ENCODE data around the gene TMUB1.

The TMUB1 gene

DNA sequence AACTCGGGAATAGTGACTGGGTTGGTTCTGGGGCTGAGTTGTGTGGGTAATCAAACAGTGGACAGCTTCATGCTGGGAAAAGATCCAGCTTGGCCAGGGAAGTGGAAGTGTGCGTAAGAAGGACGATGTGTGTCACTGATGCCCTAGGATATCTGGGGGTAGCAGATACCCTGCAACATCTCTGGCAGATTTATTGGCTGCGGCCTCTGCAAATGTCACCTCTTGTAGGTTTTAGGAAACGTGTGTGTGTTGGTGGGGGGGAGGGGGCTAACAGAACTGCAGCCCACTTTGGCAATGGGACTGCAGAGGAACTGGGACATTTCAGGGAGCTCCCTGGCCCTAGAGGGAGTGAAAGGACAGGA, 2.0 kb upstream of the TMUB1 start:
- DNase-seq (ENCODE audit: low read depth): no peak

DNA sequence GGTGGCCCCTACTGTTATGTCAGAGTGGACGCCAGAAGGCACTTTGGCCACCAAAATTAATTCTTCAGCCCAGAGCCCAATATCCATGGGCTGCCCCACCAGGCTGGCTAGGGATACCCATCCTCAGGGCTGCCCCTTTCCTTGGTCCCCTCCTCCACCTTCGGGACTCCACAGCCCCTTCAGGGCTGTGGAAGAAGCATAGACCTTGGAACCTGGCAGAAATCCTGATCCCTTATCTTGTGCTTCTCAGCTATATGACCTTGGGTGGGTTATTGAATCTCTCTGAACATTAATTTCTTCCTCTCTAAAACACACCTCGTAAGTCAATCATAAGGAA, 499 bp upstream of the TMUB1 start:
- no peak for DNase-seq (ENCODE audit: low read depth)

DNA sequence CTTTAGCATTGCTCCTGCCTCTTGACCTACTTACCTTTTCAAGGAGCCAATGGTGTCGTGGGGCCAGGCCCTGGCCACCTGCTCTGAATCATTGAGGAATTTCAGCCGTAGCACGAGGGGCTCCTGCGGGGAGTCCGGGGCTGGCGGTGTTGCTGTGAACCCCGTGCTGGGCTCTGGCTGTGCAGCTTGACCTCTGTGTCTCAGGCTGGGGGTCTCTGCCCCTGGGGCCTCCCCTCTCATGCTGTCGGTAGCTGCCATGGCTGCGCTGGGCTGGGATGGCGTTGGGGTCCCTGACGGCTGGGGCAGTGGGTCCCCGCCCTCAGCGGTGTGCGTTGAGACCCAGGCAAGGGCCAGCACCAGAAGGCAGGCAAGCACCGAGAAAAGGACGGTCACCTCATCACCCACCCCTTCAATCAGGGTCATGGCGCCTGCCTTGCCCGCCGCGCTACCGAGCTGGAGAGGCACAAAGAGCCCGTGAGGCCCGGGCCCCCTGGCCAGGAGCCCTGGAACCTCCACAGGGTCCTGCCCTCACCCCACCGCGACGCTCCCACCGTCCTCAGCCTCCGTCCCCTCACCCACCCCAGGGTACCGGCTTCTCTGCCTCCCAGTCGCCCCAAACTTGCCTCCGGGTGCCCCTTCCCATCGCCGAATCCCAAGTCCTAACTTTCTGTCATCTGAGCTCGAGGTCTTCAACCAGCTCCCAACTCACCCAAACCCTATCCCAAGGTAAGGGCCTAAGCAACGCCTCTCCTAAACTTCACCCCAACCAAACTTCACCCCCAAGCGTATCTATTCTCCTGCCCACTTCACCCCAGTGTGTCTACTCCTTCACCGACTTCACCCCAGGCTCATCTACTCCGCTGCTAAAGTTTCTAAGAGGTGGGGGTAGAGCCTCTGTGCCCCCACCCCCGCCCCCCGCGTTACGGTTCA, 887 bp downstream of the TMUB1 start:
- DNase-seq (ENCODE audit: low read depth): no peak

DNA sequence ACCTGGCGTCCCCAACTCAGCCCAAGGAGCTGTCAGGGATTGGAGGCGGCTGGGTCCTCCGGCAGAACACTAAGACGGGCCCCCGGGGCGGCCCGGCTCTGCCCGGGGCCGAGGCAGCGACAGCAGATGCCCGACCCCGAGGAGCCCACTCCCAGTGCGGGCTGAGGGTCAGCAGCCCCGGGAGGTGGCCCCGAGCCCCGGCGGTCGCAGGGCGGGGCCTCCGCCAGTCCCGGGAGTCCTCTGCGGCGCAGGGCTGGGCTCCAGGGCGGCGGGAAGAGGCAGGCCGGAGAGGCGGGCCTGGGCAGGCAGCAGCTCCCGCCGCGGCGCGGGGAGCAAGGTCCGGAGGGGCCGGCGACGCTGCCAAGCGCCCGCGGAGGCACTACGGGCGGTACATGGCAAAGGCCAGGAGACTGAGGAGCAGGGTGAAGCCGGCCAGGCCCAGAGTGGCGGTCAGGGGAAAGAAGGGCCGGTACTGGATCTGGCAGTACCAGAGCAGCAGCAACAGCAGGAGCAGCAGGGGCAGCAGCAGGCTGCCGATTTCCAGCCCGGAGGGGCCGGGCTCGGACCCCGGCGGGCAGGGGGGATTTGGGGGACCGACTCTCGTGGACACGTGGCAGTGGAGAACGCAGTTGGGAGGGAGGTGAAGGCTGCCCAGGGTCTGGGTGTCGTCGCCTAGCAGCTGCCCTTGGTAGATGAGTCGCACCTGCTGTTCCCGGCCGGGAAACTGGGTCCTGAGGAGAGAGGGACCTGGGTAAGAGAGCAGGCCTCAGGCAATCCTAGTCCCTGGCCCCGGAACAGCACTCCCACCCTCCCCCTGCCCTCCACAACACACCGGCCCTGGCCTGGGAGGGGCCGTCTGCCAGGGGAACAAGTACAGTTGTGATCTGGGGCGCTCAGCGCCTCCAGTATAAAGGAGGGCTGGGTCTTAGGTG, 1.9 kb downstream of the TMUB1 start:
- DNase-seq (ENCODE audit: low read depth): no peak

DNA sequence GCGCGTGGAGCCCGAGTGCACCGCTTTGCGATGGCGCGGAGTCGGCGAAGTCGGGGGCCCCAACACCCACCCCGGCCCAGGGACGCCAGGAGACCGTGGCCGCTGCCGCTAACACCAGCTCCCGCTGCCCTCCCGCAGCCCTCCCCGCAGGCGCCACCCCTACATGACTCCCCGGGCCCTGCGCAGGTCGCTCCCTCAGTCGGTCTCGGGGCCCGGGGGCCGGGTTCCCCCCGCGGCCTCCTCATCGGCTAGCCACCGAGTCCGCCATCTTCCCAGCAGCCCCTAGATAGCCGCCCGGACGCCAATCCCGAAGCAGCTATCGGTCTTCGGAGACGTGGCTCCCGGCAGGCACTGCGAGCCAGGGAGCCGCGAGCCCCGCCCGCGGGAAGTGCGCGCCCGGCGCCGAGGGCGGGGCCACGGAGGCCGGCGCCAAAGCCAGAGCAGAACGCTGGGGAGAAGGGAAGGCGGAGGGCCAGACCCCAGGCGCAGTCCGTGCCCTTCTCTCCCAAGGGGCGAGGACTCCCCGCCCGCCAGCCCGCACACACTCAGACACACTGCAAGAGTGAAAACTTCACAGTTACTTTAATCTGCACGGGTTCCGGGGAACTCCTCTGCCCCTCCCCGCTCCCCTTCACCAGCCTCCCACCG, 2.6 kb downstream of the TMUB1 start, which contains the start of gene FASTK:
Gene FASTK (minus strand): TSS at position 288 of the 648 bp plus-strand sequence. CDS start 43 bp downstream, at position 245.
- peak; percentile 83 for DNase-seq (ENCODE audit: low read depth)

DNA sequence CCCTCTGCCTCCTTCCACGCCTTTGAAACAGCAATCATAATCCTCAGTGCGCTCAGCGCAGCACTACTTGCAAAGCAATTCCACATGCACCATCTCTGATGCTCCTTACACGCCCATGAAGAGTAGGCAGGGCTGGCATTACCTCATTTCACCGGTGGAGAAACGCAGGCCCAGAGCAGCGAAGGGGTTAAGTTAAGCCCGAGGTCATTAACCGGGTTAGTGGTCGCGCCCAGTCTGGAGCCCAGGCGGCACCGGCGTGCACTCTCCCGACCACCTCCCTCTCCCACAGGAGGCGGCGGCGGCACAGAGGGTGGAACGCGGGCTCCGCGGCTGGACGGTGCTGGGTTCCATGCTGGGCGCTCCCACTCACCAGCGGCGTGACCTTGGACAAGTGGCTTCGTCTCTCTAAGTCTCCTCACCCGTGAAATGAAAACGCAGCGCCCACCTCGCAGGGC, 3.2 kb downstream of the TMUB1 start:
- DNase-seq (ENCODE audit: low read depth): no peak

DNA sequence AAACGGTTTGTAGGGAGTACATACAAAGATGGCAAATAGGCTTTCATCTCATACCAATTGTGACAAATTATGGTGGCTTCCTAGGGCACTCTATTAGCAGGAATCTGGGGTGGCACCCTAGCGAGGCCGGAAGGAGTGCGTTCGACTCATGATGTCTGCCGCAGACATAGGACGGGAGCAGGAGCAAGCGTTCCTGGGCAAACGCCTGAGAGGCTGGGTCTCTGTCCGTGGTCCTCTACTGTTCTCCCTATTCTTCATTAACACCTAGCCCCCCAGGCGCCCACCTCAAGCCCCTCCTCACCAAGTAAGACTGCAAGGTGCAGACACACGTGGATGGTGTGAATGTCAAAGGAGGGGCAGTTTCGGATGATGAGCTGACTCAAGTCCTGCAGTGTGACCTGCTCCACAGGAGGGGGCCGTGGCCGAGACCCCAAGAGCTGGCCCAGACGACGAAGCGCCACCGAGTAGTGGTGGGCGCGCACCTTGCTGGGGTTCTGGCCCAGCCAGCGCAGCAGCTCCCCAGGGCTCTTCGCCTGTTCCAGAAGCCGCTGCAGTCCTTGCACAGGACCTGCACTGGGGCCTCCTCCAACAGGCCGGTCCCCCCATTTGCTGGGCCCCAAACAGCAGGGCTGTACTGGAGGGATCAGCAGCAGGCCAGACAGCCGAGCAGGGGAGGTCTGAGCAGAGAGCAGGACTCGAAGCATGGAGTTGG, 3.9 kb downstream of the TMUB1 start:
- no peak for DNase-seq (ENCODE audit: low read depth)

DNA sequence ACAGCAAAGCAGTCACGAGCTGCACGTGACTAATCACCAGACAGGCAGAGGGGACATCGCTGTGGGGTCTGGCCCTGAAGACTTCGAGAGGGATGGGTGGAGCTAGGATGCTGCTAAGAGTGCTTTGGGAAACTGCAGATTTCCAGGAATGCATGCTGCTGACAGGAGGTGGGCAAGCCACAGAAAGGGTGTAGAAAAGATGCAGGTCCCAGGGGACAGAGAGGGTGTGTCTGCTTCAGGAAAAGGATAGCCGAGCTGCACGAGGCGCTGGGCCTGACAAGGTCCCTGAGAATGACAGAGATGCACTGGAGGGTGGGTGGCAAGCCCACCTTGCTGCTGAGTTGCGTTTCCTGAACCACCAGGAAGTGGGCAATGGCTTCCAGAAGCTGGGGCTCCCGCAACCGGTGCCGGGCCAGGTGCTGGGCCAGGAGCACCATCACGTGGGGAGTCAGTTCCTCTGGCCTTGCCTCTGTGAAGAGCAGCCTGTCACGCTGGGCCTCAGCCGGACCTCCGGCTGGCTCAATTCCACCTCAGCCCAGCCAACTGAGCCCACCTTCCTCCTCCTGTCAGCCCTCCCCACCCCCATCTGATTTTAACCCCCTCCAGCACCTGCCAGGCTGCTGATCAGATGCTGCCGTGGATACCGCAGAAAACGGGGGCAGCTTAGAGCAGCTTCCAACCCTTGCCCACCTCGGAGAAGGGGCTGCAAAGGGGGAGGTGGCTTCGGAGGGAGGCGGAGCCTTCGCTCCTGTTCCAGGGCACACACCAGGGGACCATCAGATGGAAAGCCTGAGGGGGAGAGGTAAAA, 4.9 kb downstream of the TMUB1 start:
- DNase-seq (ENCODE audit: low read depth): no peak

DNA sequence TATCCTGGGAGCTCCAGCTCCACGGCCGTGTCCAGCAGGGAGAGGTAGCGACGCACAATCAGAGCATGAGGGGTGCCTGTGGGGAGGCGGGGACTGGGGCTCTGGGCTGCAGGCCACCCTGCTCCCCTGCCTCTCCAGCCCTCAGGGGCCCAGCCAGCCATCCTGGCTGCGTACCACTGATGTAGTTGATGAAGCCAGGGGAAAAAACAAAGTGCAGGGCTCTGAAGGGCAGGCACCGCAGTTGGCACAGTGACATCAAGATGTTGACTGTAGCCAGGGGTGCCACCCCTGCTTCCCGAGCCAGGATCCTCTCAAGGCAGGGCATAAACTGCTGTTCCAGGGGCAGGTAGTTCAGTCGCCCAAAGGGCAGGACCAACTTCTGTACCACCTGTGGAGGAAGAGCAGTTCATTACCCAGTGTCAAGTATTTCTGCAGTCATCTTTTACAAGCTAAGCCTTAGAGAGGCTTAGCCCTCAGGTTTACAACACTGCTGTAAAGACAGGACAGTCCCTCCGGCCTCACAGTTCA, 5.5 kb downstream of the TMUB1 start:
- no peak for DNase-seq (ENCODE audit: low read depth)

DNA sequence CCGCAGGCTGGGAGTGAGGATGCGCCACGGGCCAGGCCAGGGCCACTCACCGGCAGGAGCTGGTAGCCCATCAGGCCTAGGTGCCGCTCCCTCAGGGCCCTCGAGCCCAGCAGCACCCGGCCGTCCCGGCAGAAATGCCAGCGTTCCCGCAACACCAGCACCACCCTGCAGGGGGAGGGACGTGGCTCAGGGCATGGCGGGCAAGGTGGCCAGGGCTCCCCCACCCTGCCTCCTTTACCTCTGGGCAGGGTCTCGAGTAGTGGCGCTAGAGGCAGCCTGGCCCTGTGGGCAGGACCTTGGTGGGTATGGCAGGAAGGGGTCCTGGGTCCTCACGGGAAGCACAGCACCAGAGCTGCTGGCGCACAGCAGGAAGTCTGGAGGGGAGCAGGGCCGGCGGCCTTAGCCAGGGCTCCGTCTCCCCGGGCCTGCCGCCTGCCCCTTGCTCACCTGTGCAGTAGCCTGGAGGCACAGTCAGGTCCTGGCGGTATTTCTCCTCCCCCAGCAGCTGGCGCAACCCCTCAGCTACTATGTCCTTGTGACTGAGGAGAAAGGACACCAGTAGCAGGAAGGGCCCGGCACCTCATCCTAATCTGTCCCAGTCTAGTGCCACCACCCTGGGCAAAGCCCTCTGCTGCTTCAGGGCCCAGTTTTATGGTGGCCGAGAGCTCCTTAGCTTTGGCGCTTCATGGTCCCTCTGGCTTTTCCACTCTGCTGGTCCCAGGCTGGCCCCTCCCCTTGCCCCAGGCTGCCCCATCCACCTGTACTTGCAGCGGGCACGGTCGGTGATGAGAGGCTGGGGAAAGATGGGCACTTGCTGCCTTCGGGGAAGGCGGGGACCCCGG, 6.2 kb downstream of the TMUB1 start:
- DNase-seq (ENCODE audit: low read depth): no peak

DNA sequence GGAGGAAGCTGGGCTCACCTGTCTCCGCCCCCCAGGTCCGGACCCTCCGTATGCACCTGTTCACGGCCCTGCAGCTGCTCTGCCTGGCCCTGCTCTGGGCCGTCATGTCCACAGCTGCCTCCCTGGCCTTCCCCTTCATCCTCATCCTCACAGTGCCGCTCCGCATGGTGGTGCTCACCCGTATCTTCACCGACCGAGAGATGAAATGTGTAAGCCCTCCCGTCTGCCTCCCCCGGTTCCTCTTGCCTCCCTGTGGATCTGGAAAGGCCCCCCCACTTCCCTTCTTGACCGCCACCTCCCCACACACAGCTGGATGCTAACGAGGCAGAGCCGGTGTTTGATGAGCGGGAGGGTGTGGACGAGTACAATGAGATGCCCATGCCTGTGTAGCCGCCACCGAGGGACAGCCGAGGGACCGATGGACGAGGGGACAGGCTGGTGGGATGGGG, 7.3 kb downstream of the TMUB1 start:
- no peak for DNase-seq (ENCODE audit: low read depth)

DNA sequence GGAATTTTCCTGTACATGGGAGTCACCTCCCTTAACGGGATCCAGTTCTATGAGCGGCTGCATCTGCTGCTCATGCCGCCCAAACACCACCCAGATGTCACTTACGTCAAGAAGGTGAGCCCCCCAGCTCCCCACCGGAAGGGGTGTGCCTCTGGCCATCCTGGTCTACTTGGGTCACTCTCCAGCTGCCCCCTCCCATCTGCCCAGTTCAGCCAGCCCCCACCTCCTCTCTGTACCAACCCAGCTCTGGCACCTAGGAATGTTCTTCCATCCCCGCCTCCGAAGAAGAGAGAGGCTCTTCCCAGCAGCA, 7.7 kb downstream of the TMUB1 start:
- DNase-seq (ENCODE audit: low read depth): no peak

DNA sequence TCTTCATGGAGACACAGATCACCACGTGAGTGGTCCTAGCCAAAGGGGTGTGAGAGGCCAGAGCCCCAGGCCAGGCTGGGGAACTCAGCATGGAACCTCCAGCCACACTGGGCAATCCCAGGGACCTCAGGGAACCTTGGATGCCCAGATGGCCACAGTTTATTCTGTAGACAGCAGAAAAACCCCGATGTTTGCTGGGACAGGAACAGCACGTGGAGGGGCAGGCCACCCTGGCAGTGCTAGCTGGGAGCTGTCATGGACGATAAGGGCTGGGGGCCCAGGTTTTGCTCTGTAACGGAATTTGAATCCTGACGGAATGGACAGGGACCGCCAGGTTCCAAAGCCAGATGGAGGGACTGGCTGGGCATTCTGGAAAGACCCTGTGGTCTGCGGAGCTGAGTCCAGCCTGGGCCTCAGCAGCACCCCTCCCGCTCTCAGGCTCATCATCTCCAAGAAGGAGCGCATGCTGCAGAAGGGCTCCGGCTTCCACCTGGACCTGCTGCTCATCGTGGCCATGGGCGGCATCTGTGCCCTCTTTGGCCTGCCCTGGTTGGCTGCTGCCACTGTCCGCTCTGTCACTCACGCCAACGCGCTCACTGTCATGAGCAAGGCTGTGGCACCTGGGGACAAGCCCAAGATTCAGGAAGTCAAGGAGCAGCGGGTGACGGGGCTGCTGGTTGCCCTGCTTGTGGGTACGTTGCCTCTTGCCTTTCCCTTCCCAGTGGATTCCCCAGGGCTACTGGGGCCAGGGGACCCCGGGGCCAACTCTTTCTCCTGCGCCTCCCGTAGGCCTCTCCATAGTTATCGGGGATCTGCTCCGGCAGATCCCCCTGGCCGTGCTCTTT, 8.3 kb downstream of the TMUB1 start:
- DNase-seq (ENCODE audit: low read depth): no peak

DNA sequence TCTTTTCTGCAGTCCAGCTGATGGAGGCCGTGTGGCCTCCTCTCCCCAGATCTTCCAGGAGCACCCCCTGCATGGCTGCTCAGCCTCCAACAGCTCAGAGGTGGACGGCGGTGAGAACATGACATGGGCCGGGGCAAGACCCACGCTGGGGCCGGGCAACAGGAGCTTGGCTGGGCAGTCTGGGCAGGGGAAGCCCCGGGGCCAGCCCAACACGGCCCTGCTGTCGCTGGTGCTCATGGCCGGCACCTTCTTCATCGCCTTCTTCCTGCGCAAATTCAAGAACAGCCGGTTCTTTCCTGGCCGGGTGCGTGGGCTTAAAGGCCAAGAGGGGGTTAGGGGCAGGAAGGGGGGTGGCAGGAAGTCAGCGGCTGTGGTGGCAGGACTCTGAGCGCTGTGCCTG, 9.3 kb downstream of the TMUB1 start:
- no peak for DNase-seq (ENCODE audit: low read depth)

DNA sequence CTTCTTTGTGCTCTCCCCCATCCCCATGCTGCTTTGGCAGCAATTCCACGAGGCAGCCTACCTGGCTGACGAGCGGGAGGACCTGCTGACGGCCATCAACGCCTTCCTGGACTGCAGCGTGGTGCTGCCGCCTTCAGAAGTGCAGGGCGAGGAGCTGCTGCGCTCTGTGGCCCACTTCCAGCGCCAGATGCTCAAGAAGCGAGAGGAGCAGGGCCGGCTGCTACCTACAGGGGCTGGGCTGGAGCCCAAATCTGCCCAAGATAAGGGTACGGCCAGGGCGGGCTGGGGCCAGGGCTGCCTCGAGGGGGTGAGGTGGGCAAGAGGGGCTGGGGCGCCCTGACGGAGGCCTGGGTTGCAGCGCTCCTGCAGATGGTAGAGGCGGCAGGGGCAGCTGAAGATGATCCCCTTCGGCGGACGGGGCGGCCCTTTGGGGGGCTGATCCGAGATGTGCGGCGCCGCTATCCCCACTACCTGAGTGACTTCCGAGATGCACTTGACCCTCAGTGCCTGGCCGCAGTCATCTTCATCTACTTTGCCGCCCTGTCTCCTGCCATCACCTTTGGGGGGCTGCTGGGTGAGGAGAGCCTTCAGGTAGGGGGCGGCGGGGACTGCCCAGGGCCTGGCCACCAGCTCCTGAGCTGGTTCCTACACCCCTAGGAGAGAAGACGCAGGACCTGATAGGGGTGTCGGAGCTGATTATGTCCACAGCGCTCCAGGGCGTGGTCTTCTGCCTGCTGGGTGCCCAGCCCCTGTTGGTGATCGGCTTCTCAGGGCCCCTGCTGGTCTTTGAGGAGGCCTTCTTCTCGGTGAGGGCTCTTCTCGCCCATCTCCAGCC, 12.0 kb downstream of the TMUB1 start:
- DNase-seq (ENCODE audit: low read depth): no peak

DNA sequence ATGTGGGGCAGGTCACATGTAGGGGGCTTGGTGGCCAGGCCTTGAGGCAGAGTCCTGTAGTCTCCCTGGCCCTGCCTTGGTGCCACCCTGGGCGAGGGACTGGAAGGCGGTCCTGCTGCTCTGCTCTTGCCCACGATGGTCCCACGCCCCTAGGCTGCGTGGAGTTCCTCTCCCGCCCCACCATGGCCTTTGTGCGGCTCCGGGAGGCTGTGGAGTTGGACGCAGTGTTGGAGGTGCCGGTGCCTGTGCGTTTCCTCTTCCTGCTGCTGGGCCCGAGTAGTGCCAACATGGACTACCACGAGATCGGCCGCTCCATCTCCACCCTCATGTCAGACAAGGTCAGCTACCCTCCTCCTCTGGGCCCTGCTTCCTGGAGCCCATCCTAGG, 12.7 kb downstream of the TMUB1 start:
- no peak for DNase-seq (ENCODE audit: low read depth)

DNA sequence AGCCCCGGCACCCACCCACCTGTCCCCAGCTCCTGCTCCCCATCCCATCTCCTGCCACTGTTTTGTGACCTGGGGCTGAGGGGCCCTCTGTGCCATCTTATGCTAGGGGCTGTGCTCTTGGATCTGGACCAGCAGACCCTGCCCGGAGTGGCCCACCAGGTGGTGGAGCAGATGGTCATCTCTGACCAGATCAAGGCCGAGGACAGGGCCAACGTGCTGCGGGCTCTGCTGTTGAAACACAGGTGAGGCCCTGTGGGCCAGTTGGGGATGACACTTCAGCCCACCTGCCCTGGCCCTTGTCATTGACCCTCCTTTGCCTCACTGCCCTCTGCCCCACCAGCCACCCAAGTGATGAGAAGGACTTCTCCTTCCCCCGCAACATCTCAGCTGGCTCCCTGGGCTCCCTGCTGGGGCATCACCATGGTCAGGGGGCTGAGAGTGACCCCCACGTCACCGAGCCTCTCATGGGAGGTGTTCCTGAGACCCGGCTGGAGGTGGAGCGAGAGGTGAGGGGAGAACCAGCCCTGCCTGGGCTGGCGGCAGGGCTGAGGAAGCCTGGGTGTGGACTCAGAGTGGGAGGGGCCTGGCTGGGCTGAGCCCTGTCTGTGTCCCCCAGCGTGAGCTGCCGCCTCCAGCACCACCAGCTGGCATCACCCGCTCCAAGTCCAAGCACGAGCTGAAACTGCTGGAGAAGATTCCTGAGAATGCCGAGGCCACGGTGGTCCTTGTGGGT, 13.3 kb downstream of the TMUB1 start:
- no peak for DNase-seq (ENCODE audit: low read depth)
